ENCODE measurements around the gene UHRF2.
"Not testable (repeated sequence)": the region's sequence is repeated elsewhere in the genome, so short reads cannot be mapped to it uniquely, and the experiment has no call there.

UHRF2 gene

DNA sequence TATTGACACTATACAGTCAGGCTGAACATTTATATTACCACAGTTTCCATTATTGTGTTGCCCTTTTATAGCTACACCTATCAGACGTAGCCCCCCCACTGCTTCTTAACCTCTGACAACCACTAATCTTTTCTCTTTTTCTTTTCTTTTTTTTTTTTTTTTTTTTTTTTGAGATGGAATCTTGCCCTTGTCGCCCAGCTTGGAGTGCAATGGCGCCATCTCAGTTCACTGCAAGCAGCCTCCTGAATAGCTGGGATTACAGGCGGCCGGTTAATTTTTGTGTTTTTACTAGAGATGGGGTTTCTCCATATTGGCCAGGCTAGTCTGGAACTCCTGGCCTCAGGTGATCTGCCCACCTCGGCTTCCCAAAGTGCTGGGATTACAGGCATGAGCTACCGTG lies 75.4 kb downstream of the UHRF2 start:
- no peak for DNase-seq (ENCODE audit: low read depth in 2 of 2)

DNA sequence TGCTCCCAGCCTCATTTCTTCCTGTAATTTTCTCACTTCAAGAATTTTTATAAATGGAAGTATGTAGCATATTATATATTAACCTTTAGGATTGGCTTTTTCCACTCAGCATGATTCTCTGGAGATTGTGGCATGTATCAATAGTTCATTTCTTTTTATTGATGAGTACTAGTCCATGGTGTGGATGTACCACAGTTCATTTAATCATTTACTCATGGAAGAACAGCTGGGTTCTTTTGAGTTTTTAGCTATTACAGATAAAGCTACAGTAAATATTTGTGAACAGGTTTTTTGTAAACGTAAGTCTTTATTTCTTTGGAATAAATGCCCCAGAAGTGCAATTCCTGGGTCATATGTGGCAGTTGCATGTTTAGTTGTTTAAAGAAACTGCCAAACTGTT lies 76.1 kb downstream of the UHRF2 start:
- DNase-seq (ENCODE audit: low read depth in 2 of 2) = no peak

DNA sequence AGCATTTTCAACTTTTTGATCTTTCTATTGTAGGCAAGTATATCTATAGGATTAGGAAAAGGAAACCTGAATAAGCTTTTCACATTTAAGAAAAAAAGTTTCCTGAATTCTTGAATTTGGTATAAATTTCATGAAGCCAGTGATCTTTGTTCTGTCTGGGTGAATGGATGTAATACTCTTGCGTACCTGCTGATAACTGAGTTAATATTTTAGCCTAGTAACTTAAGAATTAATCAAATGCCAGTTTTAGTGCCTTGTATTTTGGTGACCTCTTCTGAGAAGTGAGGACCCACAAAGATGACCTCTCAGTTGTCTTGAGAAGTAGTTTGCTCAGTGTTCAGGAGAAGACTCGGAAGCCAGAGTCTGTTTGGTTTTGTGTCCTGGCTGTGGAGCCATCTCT lies 77.9 kb downstream of the UHRF2 start:
- no peak for DNase-seq (ENCODE audit: low read depth in 2 of 2)

DNA sequence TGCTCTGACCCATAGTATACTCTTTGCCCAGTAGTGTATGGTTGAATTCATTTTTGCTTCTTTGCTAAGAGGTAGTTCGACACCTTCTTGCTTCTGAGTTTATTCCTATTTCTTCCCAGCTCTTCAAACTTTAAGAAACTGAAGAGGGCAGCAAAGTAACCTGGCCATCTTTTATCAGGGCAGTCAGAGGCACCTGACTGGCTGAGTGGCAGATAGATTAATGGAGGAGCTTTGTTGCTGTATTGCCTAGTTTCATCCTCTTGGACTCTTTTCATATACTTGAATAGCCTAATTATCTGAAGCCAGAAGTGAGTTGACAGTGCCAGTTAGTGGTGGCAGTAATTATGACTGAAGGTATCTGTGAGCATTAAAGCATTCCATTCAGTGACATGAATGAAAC lies 82.5 kb downstream of the UHRF2 start:
- DNase-seq (ENCODE audit: low read depth in 2 of 2) = no peak

DNA sequence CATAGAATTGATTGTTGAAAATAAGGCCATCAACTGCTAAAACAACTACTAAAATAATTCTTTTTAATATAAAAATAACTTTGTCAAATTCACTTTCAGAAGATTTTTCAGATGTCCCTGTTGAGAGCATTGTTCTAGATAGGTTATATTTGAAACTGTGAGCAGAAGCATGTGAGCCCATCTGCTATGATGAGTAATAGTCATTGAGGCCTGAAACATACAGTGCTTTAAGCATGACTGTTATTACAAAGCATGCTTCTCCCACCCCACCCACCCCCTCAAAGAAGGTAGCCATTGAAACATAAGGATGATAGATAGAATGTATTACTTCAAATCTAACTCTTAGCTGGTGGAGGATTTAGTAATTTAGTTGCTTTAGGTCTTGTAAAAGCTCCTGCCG lies 86.0 kb downstream of the UHRF2 start:
- DNase-seq (ENCODE audit: low read depth in 2 of 2) = no peak

DNA sequence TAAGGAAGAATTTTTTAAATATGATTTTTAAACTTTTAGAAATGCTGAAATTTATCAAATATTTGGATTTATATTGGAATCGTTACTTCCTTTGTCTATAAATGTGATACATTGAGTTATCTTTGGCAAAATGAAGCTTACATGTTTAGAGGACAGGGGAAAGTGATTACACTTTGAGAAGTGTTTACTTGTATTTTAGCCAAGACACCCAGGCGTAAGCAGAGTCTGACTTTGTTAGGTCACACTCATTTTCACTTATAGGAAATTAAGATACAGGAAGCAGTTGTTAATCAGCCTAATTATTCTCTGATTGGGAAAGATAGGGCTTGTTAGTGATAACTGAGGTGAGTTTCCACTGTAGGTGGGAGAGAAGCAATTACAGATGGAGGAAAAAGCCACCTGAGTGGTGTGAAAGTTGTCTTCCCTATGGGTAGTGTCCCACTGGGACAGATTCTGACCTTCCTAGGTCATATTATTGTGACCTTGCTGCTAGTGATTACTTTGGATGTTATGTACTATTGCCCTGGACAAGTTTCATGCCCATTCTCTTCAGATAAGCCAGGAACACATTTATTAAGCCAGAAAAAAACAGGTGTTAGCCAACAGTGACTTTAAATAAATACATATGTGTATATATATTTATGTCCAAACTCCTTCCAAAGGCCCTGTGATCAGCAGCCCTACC lies 88.7 kb downstream of the UHRF2 start:
- no peak for DNase-seq (ENCODE audit: low read depth in 2 of 2)

DNA sequence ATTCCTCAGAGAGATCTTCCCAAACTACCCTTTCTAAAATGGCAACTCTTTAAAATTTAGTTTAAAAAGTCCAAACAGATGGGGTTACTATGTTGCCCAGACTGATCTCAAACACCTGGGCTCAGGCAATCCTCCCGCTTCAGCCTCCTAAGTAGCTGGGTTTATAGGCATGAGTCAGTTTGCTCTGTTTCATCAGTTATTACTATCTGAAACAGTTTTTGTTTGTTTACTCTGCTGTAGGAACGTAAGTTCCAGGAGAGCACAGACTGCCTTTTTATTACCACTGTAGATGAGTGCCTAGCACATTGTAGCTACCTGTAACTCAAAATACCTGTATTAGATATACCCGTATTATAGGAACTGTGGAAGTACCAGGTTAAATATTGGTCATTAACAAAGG lies 89.4 kb downstream of the UHRF2 start:
- no peak for DNase-seq (ENCODE audit: low read depth in 2 of 2)

DNA sequence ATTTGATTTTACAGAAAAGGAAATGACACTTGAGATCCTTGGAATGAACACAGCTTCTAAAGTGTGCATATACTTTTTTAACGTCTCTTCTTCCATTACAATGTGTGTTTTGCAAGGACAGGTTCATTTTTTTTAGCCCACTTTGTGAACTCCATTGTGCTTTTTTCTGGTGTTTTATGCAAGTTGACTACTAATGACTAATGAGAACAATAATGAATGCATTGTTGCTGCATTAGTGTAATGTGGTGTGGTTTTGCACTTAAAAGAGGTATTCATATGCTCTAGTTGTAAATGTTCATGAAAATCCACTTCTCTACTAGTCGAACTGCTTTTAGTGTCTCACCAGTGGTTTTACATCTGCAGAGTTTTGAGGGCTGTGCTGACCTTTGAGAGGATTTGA lies 93.6 kb downstream of the UHRF2 start:
- DNase-seq (ENCODE audit: low read depth in 2 of 2) = no peak

DNA sequence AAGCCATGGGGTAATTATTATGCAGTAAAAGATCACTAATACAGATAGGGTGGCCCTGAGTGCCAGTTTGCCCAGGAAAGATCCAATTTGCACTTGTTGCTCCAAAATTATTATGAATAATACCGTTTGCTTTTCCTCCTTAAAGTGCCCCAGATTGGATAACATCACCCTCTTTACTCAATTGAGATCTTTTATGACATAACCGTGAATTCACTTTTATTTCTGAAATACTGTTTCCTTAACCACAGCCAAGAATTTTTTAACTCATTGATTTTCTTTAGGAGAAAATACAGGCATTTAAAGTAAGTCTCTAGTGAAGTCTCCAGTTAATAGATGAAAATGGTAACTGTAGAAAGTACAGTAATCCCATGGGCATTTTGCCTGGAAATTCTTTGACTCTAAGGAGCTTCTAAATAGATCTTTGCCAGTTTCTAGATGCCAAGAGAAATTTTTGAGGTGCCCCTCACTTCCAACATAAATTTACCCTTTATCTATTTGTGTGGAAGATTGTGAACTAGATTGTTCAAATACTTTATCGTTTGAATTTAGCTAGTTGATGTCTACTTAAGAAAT lies 99.2 kb downstream of the UHRF2 start:
- no peak for DNase-seq (ENCODE audit: low read depth in 2 of 2)

DNA sequence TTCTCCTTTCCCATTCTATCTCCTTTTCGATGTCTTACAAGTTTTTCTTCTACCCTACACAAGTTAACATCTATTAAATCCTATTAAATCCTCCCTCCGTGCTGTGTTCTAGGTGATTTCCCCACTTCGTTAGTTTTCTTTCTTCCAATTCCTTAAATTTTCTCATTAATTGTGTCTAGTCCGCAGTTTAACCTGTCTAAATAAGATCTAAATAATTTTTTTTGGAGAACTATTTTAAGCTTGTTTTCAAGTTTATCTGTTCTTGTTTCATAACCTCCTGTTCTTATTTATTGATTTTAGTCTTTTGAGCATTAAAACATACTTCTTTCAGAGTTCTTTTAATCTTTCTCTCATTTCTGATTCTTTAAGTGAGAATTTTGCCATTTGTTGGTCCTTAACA lies 109.3 kb downstream of the UHRF2 start:
- no peak for DNase-seq (ENCODE audit: low read depth in 2 of 2)

DNA sequence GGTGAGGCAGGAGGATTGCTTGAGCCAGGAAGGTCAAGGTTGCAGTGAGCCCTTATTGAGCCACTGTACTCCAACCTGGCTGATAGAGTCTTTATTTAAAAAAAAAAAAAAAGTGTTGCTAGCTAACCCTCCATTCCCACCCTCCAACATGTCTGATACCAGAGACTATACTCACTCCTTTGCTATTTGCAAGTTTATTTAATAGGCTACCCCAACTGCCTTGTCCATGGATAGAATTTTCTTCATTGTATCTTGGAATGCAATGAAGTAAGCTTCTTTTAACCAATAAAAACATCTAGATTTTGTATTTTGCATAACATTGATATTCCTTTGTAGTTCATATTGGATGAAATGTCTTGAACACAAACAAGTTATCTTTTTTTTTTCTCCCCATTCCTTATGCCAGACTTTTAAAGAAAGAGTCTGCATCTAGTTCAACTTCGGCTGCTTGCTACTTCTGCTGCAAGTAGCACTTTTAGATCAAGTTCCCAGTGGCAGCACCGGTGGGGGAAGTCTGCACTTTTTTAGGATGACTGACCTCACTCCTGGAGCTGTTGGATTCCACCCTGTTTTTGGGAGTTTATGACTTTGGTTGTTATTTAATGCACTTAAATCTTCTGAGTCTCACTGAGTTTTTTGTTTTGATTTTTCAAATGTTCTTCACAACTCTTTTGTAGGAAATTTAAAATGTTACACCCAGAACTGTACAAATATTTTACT lies 112.5 kb downstream of the UHRF2 start:
- DNase-seq (ENCODE audit: low read depth in 2 of 2) = no peak

DNA sequence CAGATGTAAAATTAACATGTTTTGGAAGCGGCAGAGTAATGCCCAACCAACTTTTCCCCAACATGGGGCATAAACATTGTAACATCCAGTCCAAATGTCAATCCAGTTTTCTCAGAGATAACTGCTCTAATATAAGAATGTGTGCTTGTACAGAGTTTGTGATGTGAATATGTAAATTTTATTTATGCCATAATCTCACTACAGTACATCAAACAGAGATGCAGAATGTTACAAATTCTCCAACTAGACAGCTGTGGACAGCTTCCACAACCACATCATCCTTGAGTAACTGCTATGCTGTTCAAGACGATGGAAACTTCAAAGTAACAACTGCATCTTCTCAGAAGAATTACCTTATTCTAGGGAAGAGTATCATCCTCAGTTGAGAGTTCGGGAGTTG lies 122.6 kb downstream of the UHRF2 start:
- DNase-seq (ENCODE audit: low read depth in 2 of 2) = no peak

DNA sequence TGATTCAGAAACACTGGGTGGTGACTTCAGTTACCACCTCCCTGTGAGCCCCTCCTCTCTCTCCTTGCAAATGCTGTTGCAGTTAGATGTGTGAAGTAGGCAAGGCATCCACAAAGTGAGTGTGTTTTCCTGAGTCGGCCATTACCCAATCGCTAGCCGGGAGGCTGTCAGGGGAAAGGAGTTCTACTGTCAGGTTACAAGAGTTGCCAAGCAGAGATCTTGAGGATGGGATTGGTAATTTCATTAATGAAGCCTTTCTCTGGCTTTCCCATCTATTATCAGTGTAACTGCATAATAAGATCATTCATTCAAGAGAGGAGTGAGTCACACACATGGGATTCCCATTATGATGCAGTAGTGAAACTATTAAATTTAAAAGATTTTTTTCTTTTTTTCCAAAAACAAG lies 125.7 kb downstream of the UHRF2 start:
- DNase-seq (ENCODE audit: low read depth in 2 of 2) = no peak

DNA sequence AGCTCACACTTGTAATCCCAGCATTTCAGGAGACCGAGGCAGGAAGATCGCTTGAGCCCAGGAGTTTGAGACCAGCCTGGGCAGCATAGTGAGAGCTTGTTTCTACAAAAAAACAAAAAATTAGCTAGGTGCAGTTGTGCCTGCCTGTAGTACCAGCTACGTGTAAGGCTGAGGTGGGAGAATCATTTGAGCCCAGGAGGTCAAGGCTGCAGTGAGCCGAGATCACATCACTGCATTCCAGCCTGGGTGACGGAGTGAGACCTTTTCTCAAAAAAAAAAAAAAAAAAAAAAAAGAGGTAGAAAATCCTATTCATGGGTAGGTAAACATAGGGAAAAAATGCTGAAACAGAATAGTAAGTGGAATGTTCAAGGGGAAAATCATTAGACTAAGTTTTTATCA lies 129.6 kb downstream of the UHRF2 start:
- DNase-seq (ENCODE audit: low read depth in 2 of 2) = not testable (repeated sequence)

DNA sequence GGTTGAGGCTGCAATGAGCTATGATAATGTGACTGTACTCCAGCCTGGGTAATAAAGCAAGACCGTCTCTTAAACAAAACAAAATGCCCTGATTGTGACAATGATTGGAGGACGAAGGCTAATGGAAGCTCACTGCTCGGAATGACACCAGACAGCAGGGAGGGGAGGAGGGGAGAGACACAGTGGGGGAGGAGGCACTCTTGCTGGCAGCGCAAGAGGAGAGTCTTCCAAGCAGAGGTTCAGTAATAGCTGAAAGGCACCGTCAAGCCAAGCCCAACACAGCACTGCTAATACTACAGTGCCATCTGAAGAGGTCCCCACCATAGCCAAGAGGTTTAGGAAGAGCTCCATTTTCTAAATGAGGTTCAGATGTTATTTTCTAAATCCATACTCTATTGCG lies 130.2 kb downstream of the UHRF2 start:
- no peak for DNase-seq (ENCODE audit: low read depth in 2 of 2)

DNA sequence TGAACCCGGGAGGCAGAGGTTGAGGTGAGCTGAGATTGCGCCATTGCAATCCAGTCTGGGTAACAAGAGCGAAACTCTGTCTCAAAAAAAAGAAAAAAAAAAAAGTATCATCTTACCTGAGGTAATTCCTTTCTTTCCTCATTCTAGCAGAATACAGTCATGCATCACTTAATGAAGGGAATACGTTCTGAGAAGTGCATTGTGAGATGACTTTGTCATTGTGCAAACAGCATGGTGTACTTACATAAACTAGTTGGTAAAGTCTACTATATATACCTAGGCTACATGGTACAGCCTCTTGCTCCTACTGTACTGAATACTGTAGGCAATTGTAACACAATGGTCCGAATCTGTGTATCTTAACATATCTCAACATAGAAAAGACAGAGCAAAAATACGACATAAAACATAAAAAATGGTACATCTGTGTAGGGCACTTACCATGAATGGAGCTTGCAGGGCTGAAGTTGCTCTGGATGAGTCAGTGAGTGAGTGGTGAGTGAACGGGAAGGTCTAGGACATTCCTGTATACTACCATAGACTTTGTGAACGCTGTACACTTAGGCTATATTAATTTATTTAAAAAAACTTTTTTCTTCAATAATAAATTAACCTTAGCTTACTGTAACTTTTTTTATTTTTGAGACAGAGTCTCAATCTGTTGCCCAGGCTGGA lies 132.2 kb downstream of the UHRF2 start:
- no peak for DNase-seq (ENCODE audit: low read depth in 2 of 2)

DNA sequence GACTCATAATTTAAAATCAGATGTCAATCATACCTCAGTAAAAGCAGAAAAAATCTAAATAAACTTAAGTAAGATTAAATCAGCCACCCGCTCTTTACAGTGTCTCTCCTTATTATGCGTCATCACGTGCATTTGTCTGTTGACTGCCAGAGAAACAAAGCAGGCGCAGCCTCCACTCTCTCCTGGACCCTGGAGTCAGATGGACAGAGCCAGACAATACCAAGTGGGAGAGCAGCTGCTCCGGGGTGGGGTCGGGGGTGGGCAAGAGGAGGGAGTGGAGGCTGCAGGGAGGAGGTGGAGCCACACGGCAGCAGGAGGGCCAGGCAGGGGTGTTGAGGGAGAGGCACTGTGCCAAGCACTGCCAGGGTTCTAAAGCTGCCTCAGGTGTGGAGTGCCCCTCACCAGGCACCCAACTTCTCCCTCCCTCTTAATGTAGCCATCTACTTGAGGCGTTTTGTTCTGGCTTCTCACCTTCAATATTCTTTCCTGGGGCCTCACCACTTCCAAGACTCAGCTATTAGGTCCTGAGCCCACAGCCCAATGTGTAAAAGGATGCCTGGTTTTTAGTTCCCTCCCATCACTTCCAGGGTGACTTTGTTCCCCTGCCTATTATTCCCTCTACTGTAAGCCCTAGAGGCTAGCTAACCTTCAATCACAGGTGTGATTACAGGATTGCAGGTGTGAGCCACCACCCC lies 136.3 kb downstream of the UHRF2 start:
- DNase-seq (ENCODE audit: low read depth in 2 of 2) = no peak

DNA sequence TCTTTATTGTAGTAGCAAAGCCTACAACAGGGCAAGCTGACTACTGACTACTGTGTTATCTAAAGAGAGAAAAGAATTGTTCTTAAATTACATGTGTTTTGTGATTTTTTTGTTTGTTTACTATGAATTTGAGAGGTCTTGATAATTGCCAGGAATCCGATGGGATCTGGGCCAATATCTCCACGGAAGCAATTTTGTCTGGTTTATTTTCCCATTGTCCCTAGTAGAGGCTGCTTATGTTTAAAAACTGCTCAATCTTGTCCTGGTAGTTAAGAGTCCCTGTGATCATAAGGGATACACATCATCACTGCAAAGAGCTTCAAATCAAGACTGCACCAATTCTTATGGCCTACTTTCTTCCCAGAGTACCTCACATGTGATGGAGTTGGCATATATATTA lies 138.1 kb downstream of the UHRF2 start:
- DNase-seq (ENCODE audit: low read depth in 2 of 2) = no peak

DNA sequence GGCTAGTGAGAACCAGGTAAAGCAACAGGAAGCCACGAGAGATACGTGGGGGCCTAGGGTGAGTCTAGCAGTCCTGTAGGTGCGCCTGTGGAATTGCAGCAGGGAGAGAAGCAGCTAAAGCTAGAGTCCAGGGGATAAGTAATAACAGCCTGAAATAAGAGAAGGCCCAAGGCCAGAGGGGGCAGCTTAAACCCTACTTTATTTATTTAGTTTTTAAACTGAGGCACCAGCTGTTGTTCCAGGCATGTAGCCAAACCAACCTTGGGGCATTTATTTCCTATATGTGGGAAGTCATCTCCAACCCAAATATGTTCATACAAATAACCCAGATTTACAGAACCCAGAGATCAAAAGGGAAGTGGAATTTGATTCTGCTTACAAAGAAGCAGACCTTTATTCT lies 139.0 kb downstream of the UHRF2 start:
- DNase-seq (ENCODE audit: low read depth in 2 of 2) = no peak

DNA sequence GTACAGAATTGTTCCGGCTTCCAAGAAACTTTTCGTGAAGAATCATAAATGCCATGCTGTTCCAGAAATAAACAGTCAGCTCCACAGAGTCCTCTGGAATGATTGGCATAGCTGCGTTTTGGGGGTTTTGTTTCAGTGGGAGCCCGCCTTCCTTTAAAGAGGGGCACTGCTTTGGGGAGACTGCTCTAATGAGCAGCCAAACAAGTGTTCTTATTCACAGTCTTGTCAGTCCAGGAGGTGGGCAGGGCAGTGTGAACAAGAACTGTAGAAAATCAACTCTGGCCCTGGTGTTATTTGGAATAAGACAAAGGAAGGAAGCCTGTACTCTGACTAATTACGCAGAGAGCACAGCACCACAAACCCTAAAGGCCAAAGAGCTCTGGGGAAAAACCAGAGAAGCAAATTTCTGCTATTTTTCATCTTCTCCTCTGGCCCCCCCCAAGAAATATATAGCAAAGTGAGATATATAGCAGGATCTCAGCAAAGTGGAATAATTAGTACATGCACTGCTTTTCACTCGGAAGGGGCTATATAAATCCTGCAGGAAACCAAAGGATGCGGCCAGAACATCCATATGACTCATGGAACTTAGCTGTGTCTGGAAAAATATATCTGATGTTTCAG lies 139.6 kb downstream of the UHRF2 start:
- DNase-seq (ENCODE audit: low read depth in 2 of 2) = no peak

DNA sequence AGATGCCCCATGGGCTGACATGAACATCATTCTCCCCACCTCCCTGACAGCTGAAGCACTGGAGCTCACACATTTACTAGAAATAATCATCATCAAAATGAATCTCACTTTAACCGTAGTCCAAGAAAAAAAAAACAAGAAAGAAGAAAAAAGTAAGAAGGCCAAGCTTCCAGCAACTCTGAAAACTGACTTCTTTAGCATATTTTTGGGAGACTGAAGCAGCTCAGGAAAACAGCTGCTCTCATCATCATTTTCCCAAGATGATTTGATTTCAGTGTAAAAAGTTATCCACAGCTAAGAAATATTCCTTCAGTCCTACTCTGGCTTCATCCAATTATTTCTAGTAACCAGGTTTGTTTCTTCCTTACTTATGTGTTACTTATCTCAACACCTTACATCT lies 140.9 kb downstream of the UHRF2 start:
- no peak for DNase-seq (ENCODE audit: low read depth in 2 of 2)
